Mononuclear cell (primary cell): ENCODE data around the gene ETV2. TPM values are rescaled to one million over a fixed set of nuclear protein-coding genes. Genes with fewer than 3 reads are reported as not detected.

Experiments used
- H3K27me3 ChIP-seq: 2 replicates; pipeline ENCODE4 v1.6.0; 2011; ENCODE audit warnings: low read length, control low read depth; ENCODE audit not compliant: insufficient read depth
- H3K4me1 ChIP-seq: 2 replicates; pipeline ENCODE4 v1.5.1; 2011; ENCODE audit warnings: mild to moderate bottlenecking, low read length, control low read depth; ENCODE audit not compliant: insufficient read depth
- H3K4me3 ChIP-seq: 2 replicates; pipeline ENCODE4 v1.5.1; 2011; ENCODE audit warnings: mild to moderate bottlenecking, low read length, moderate library complexity
- H3K9me3 ChIP-seq: 2 replicates; pipeline ENCODE4 v1.5.1; 2011; ENCODE audit warnings: low read depth, mild to moderate bottlenecking, control low read depth, low read length
- total RNA-seq: library from RNA; depleted of rRNA; stranded (reverse); fragments of >200 nt; gene quantifications from one replicate; pipeline ENCODE4 v1.2.3, GENCODE V29; 2012

The ETV2 gene
- total RNA-seq, 1 donor = not detected

- Histone ChIP-seq H3K4me3 (no peak overlapping the region), H3K4me1 (no peaks in the 10 kb centered on the region), H3K9me3 (no peaks in the 10 kb centered on the region), H3K27me3 (no peaks in the 10 kb centered on the region)
These were observed 22.7 kb upstream of the ETV2 start for GRCh38 chr19:35618857-35619256.

- no peaks in the 10 kb centered on the region for H3K9me3 ChIP-seq
- no peak overlapping the region for H3K4me3 ChIP-seq
- H3K4me1 ChIP-seq = no peaks in the 10 kb centered on the region
- no peaks in the 10 kb centered on the region for H3K27me3 ChIP-seq
These were observed 22.1 kb upstream of the ETV2 start for GRCh38 chr19:35619290-35619923.

- Histone ChIP-seq H3K9me3 (no peaks in the 10 kb centered on the region), H3K4me1 (no peaks in the 10 kb centered on the region), H3K27me3 (no peaks in the 10 kb centered on the region), H3K4me3 (no peak overlapping the region)
These were observed 21.5 kb upstream of the ETV2 start for GRCh38 chr19:35620001-35620400.

- no peaks in the 10 kb centered on the region for H3K27me3 ChIP-seq
- no peak overlapping the region for H3K4me3 ChIP-seq
- no peaks in the 10 kb centered on the region for H3K4me1 ChIP-seq
- H3K9me3 ChIP-seq = no peaks in the 10 kb centered on the region
These were observed 19.8 kb upstream of the ETV2 start for GRCh38 chr19:35621708-35622107.

- Histone ChIP-seq H3K4me1 (no peaks in the 10 kb centered on the region), H3K4me3 (no peak overlapping the region), H3K9me3 (no peaks in the 10 kb centered on the region), H3K27me3 (no peaks in the 10 kb centered on the region)
These were observed 18.8 kb upstream of the ETV2 start for GRCh38 chr19:35622750-35623149.

GRCh38 chr19:35623327-35624010 lies 18.1 kb upstream of the ETV2 start:
- H3K27me3 ChIP-seq = no peaks in the 10 kb centered on the region
- H3K4me1 ChIP-seq = peaks cover 5% of the 10 kb centered on the region
- H3K9me3 ChIP-seq = no peaks in the 10 kb centered on the region
- no peak overlapping the region for H3K4me3 ChIP-seq

- Histone ChIP-seq H3K4me3 (peak overlapping the region; percentile 88), H3K4me1 (peaks cover 15% of the 10 kb centered on the region), H3K9me3 (no peaks in the 10 kb centered on the region), H3K27me3 (no peaks in the 10 kb centered on the region)
These were observed 13.3 kb upstream of the ETV2 start for GRCh38 chr19:35628264-35628564.

- no peaks in the 10 kb centered on the region for H3K27me3 ChIP-seq
- peak within 1 kb of the TSS; percentile 88 for H3K4me3 ChIP-seq
These were observed 12.8 kb upstream of the ETV2 start, which contains the start of gene RBM42 for GRCh38 chr19:35628565-35629331. Gene RBM42 (plus strand): TSS chr19:35629036. CDS start chr19:35629154, 118 bp downstream.

GRCh38 chr19:35629332-35629633 lies 12.3 kb upstream of the ETV2 start:
- no peaks in the 10 kb centered on the region for H3K9me3 ChIP-seq
- H3K4me1 ChIP-seq = peaks cover 15% of the 10 kb centered on the region
- peak overlapping the region; percentile 88 for H3K4me3 ChIP-seq
- H3K27me3 ChIP-seq = no peaks in the 10 kb centered on the region

More at GRCh38 chr19:35628565-35629331, 12.8 kb upstream of the ETV2 start, which contains the start of gene RBM42:
- peaks cover 15% of the 10 kb centered on the region for H3K4me1 ChIP-seq
- no peaks in the 10 kb centered on the region for H3K9me3 ChIP-seq

GRCh38 chr19:35633727-35634440 lies 7.7 kb upstream of the ETV2 start:
- Histone ChIP-seq H3K4me3 (no peak overlapping the region), H3K27me3 (no peaks in the 10 kb centered on the region), H3K9me3 (no peaks in the 10 kb centered on the region), H3K4me1 (peaks cover 10% of the 10 kb centered on the region)

GRCh38 chr19:35636651-35637050 lies 4.9 kb upstream of the ETV2 start:
- Histone ChIP-seq H3K9me3 (no peaks in the 10 kb centered on the region), H3K4me3 (no peak overlapping the region), H3K27me3 (no peaks in the 10 kb centered on the region), H3K4me1 (peaks cover 4% of the 10 kb centered on the region)

GRCh38 chr19:35637165-35637564 lies 4.4 kb upstream of the ETV2 start:
- Histone ChIP-seq H3K9me3 (no peaks in the 10 kb centered on the region), H3K4me3 (no peak overlapping the region), H3K27me3 (no peaks in the 10 kb centered on the region), H3K4me1 (peaks cover 9% of the 10 kb centered on the region)

- Histone ChIP-seq H3K27me3 (no peaks in the 10 kb centered on the region), H3K4me3 (no peak overlapping the region), H3K4me1 (peaks cover 19% of the 10 kb centered on the region), H3K9me3 (no peaks in the 10 kb centered on the region)
These were observed 2.3 kb upstream of the ETV2 start for GRCh38 chr19:35639321-35639639.

GRCh38 chr19:35639863-35640262 lies 1.7 kb upstream of the ETV2 start:
- Histone ChIP-seq H3K4me1 (peaks cover 24% of the 10 kb centered on the region), H3K4me3 (no peak overlapping the region), H3K27me3 (no peaks in the 10 kb centered on the region), H3K9me3 (no peaks in the 10 kb centered on the region)

GRCh38 chr19:35642312-35642711 lies 767 bp downstream of the ETV2 start:
- H3K4me1 ChIP-seq = peaks cover 31% of the 10 kb centered on the region
- no peak overlapping the region for H3K4me3 ChIP-seq
- no peaks in the 10 kb centered on the region for H3K9me3 ChIP-seq
- no peaks in the 10 kb centered on the region for H3K27me3 ChIP-seq
